Adipose tissue (tissue), 3 donors: ENCODE measurements around the gene CXorf58. TPM values are rescaled to one million over a fixed set of nuclear protein-coding genes. Genes with fewer than 3 reads are reported as not detected.
"Not testable (repeated sequence)": the region's sequence is repeated elsewhere in the genome, so short reads cannot be mapped to it uniquely, and the experiment has no call there.

ENCODE experiments used
- H3K27ac ChIP-seq: one replicate; pipeline ENCODE4 v1.5.1; 2013; ENCODE audit warnings: low read depth, low read length
- WGBS, 3 donors: extraction: QIAGEN DNeasy Blood & Tissue Kit; methylation state at CpG; one replicate each; pipeline ENCODE4 v1.1.7; 2013; 5-methylcytosine and 5-hydroxymethylcytosine counted together
- polyA plus RNA-seq, 3 donors: library from polyadenylated mRNA; stranded (reverse); fragments of 200-250 nt; gene quantifications; one replicate each; pipeline ENCODE4 v1.2.3, GENCODE V29; 2013
- donor health status: healthy with polysubstance abuse.
- donor health status: Bipolar disorder and iron deficiency.
- donor health status: healthy.

The CXorf58 gene
- polyA plus RNA-seq, result under 1 TPM in 2 of 3 donors, not detected in 1; 0.15 to 0.16 TPM

DNA sequence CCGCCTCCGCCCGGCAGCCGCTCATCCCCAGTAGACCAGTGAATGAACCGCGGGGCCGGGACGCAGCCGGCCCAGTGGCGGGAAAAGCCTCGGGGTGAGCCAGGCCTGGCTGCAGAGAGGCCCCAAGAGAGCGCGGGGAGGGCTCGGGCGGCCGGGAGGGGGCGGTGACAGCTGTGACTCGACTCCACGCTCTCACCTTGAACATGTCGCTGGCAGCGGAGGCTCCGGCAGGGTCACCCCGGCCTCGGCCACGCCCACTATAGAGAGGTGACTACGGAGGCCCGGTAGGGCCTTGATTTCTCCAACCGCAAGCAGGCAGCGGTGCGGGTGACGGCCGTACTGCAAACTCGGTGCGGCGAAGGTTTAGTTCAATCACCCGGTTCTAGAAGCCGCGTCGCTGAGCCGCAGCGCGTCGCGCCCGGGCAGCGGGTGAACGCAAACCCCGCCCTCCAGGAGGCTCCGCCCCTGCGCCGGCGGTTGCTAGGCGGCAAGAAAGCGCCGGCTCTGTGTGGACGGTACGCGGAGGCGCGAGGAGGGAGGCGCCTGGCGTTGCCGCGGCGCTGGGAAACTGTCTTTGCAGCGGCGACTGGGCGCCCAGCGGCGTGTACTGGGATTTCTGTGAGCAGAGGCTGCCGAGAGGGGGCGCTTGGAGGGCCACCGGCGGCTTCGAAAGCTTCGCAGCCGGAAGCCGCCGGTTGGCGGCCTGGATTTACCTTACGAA is at the start of gene CXorf58, which contains the start of gene APOO:
Gene CXorf58, plus strand, starts transcription at position 509 of the 721 bp plus-strand sequence. CDS start 2,297 bp downstream, outside the sequence.
Gene APOO, minus strand, starts transcription at position 441 of the 721 bp plus-strand sequence. Its CDS starts 236 bp downstream, at position 205.
- WGBS, 3 donors, result 0 to 35% (median 0%) methylated on average over 42 to 81 of the region's 81 CpGs
- H3K27ac ChIP-seq, result peak within 1 kb of the TSS; percentile 64

- not testable (repeated sequence) for H3K27ac ChIP-seq
- WGBS, 3 donors, result 76 to 96% (median 81%) methylated on average over 6 to 7 of the region's 7 CpGs
Measured at GRCh38 chrX:23859238-23859637, 48.6 kb upstream of the CXorf58 start.

DNA sequence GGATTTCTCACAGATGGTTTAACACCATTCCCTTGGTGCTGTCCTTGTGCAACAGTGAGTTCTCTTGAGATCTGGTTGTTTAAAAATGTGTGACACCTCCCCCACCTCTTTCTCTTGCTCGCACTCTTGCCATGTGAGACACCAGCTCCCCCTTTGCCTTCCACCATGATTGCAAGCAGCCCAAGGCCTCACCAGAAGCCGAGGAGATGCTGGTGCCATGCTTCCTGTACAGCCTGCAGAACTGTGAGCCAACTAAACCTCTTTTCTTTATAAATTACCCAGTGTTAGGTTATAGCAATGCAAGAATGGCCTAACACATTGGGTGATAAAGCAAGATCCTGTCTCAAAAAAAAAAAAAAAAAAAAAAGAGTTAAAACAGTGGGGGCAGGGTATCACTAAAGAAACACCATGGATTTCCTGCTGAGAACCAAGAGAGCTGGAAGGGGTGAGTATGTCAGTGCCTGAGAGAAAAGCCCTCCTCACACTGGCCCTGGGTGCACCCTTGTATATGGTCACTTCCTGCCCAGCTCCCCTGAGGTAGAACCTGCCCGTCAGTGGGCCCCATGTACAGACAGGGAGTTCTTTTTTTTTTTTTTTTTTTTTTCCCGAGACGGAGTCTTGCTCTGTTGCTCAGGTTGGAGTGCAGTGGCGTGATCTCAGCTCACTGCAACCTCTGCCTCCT is 46.5 kb upstream of the CXorf58 start:
- no peak overlapping the region for H3K27ac ChIP-seq
- WGBS, 3 donors, result 78 to 100% (median 86%) methylated on average over 3 to 5 of the region's 6 CpGs

GRCh38 chrX:23861952-23862351 is 45.9 kb upstream of the CXorf58 start:
- WGBS, 3 donors, result 72 to 100% (median 91%) methylated on average over 2 of the region's 2 CpGs
- not testable (repeated sequence) for H3K27ac ChIP-seq

DNA sequence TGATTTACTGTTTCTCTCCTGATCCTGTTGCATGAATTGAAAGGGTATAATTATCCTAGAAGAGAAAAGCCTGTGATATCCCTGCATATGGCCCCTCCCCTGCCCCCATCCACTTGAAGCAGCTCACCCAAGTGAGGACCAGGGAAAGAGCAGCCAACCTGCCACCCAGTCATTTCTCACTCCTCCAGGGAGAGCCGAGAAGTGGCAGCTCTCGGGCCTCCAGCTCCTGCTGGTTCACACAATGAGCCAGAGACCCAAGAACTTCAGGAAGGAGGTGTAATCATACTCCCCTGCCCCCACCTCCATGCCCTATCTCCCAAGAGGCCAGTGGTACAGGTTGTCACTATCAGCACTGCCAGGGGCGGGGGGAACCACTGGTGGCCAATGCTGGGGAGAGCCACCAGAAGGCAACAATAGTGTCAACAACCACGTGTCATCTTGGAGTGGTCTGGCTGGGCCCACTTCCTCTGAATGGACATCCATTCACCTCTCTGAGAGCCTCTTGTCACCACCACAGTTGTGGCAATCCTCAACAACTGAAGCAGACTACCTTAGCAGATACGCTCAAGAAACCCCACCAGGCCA is 43.0 kb upstream of the CXorf58 start:
- H3K27ac ChIP-seq, result no peak overlapping the region
- WGBS, 3 donors, result 80 to 94% (median 94%) methylated on average over 2 to 5 of the region's 5 CpGs

GRCh38 chrX:23870041-23870440 is 37.8 kb upstream of the CXorf58 start:
- 82 to 97% (median 92%) methylated on average over 2 of the region's 2 CpGs for WGBS, 3 donors
- no peak overlapping the region for H3K27ac ChIP-seq

DNA sequence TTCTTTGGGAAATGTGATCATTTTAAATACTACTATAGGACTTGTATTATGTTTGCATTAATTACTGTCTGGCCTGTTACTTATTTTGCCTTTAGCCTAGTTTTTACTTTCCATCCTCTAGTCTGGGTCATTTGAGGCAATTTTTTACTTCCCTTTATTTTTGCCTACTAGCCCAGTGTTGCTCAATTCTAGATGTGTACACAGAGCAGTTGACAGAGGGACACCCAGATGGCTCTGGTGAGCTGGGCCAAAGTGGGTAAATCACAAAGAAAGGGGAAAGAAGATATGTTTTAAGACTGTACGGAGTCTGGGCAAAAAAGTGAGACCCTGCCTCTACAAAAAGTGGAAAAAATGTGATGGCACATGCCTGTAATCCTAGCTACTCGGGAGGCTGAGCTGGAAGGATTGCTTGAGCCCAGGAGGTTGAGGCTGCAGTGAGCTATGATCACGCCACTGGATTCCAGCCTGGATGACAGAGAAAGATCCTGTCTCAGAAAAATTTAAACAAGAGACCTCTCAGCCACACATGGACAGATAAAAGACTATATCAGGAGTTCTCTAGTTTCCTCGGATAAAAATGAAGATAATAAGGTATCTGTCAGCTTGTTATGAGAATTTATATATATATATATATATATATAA is 35.8 kb upstream of the CXorf58 start:
- 55 to 78% (median 61%) methylated on average over 4 of the region's 4 CpGs for WGBS, 3 donors
- no peak overlapping the region for H3K27ac ChIP-seq

DNA sequence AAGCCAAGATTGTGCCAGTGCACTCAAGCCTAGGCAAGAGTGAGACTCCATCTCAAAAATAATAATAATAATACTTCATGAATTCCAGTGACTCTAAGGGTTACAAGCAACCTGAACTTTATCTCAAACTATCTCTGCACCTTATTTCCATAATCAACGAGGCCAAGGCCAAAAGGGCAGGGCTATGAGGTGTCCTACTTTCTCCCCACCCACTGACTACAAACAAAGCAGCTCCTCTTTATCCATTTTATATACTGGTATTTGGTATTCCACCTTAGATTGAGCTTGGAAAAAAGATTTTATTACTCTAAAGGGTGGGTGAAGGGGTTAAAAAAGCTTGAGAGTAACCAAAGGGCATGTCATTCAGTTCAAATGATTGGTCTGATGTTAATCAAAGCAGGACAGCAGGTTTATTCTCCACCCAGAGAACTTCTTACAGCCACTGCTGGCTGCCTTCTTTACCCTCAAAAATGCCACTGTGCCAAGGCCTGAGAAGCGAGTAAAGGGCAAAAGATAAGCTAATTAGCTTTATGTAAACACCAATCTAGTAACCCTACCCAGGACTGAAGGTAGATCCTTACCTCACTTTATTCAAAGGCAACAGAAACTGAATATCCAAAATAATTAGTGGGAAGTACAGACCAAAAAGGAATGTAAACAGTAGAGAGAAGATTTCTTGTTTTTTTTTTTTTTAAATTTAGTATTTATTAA is 28.3 kb upstream of the CXorf58 start:
- 24 to 77% (median 58%) methylated on average over 2 of the region's 2 CpGs for WGBS, 3 donors
- H3K27ac ChIP-seq, result no peak overlapping the region

- no peak overlapping the region for H3K27ac ChIP-seq
- 48 to 75% (median 52%) methylated on average over 9 of the region's 9 CpGs for WGBS, 3 donors
Measured at GRCh38 chrX:23883737-23884354, 24.0 kb upstream of the CXorf58 start.

- no peak overlapping the region for H3K27ac ChIP-seq
- WGBS, 3 donors, result 45 to 68% (median 57%) methylated on average over 4 of the region's 4 CpGs
Measured at GRCh38 chrX:23884427-23885024, 23.3 kb upstream of the CXorf58 start.

DNA sequence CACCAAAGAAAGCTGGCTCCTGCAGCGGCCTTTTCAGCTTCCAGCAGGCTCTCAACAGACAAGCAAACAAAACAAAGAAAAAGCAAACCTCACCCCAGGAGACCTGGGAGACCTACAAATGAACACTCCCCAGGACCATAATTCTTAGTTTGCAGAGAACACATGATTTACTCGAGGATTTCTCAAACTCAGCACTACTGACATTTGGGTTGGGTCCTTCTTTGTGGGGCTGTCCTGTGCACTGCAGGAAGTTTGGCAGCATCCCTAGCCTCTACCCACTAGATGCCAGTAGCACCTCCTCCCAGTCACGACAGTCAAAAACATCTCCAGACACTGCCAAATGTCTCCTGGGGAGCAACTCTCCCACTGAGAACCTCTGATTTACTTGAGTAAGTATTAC is 22.0 kb upstream of the CXorf58 start:
- H3K27ac ChIP-seq, result no peak overlapping the region
- WGBS, 3 donors, result 44 to 77% (median 56%) methylated on average over 3 of the region's 3 CpGs

DNA sequence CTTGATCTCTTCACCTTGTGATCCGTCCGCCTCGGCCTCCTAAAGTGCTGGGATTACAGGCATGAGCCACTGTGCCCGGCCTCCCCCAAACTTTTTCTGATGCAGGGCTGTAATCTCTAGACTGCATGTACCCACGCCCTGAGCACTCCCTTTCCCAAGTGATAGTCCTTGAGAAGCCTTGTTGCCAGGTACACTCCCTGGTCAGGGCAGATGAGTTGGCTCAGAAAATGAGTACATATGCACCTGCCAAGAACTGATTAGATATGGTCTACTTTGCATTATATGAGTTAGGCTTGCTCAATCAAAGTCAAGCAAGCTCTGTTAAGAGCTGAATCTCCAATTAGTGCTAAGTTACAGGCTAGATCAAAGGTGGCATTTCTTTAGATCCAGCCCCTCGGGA is 20.4 kb upstream of the CXorf58 start:
- no peak overlapping the region for H3K27ac ChIP-seq
- 70 to 89% (median 76%) methylated on average over 5 to 6 of the region's 6 CpGs for WGBS, 3 donors

DNA sequence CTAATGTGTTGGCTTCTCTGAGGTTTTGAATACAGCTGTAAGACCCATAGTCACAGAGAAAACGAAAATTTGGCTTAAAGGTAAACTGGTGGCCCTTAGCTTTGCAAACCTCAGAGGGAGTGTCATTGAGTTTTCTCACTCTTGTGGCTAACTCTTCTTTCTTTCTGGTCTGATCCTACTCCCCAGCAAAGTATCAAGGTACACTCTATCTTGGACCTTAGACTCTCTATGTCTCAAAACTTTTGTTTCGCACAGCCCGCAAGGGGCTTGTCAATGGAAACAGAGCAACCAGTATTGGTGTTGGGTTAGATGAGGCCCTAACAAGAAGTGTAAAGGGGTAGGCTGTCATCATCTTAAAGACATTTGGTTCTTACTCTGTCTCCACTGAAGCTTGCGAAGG is 19.9 kb upstream of the CXorf58 start:
- WGBS, 3 donors, result 80 to 95% (median 91%) methylated on average over 4 of the region's 4 CpGs
- H3K27ac ChIP-seq, result no peak overlapping the region

DNA sequence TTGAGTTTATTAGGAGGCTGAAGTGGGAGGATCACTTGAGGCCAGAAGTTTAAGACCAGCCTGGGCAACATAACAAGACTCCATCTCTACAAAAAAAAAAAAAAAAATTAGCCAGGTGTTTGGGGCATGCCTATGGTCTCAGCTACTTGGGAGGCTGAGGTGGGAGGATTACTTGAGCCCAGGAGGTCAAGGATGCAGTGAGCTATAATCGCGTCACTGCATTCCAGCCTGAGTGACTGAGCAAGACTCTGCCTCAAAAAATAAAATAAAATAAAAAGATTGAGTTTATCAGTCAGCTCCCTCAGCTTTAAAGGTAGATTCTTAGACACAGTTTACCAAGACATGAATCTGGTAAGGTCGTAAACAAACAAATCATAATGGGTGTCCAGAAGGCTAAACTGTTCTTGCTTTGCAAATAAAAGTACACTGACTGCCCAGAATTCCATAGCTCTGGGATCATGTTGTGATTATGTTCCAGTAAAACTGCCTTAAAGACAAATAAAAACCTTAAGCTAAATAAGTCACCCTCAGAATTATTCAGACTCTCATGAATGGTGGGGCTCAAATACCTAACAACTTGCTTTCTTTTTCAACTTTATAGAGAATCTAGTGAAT is 18.8 kb upstream of the CXorf58 start:
- no peak overlapping the region for H3K27ac ChIP-seq
- WGBS, 3 donors, result 76 to 85% (median 83%) methylated on average over 3 of the region's 3 CpGs

GRCh38 chrX:23890933-23891332 is 16.9 kb upstream of the CXorf58 start:
- WGBS, 3 donors, result 96 to 99% (median 98%) methylated on average over 4 of the region's 4 CpGs
- no peak overlapping the region for H3K27ac ChIP-seq

- not testable (repeated sequence) for H3K27ac ChIP-seq
- 78 to 96% (median 89%) methylated on average over 5 to 6 of the region's 6 CpGs for WGBS, 3 donors
Measured at GRCh38 chrX:23894993-23895392, 12.8 kb upstream of the CXorf58 start.

GRCh38 chrX:23896539-23896938 is 11.3 kb upstream of the CXorf58 start:
- 72 to 94% (median 87%) methylated on average over 3 to 4 of the region's 4 CpGs for WGBS, 3 donors
- H3K27ac ChIP-seq, result not testable (repeated sequence)
